Keratinocyte (primary cell): ENCODE results near the gene LRRC58.

Experiments used
- EZH2 ChIP-seq: IDR thresholded peaks from one replicate; pipeline ENCODE4 v1.6.1; 2012; ENCODE audit warnings: inconsistent platforms, mild to moderate bottlenecking, low read length, moderate library complexity
- TF ChIP-seq, protein P1 (sequence below), 3 experiments: IDR thresholded peaks in 1 of 3; conservative IDR thresholded peaks in 1 of 3; optimal IDR thresholded peaks in 1 of 3; 2 replicates in 2 of 3; 3 replicates in 1 of 3; pipeline versions ENCODE3 to v1.5.1; 2011; ENCODE audit warnings: low read length in 3 of 3, mild to moderate bottlenecking in 3 of 3, moderate library complexity in 2 of 3, control low read depth in 1 of 3, inconsistent platforms in 1 of 3; ENCODE audit not compliant: insufficient read depth in 2 of 3; ENCODE audit errors: extremely low read depth in 1 of 3

DNA sequence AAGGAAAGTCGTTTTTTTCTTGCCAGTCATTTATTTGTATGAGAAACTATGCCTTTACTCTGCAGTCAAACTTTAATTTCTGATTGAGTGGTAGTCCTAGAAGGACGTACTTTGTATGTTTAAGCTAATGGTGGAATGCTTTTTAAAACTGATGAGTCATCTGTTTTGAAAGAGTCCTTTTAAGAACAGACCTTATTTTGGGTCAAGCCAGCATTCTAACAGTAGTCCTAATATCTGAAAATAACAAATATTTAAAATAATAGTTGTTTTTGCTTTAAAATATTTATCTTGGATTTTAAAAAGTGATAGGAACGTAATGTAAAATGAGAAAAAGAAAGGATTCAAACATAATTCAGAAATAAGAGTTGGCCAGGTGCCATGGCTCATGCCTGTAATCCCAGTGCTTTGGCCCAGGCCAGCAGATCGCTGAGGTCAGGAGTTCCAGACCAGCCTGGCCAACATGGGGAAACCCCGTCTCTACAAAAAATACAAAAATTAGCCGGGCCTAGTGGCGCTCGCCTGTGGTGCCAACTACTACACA lies 1.3 kb upstream of the LRRC58 start:
- no peak for TF ChIP-seq EZH2
- TF ChIP-seq, protein P1, sequence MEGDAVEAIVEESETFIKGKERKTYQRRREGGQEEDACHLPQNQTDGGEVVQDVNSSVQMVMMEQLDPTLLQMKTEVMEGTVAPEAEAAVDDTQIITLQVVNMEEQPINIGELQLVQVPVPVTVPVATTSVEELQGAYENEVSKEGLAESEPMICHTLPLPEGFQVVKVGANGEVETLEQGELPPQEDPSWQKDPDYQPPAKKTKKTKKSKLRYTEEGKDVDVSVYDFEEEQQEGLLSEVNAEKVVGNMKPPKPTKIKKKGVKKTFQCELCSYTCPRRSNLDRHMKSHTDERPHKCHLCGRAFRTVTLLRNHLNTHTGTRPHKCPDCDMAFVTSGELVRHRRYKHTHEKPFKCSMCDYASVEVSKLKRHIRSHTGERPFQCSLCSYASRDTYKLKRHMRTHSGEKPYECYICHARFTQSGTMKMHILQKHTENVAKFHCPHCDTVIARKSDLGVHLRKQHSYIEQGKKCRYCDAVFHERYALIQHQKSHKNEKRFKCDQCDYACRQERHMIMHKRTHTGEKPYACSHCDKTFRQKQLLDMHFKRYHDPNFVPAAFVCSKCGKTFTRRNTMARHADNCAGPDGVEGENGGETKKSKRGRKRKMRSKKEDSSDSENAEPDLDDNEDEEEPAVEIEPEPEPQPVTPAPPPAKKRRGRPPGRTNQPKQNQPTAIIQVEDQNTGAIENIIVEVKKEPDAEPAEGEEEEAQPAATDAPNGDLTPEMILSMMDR (optimal IDR thresholded peaks at IDR 0.05 in 1 of 3, IDR thresholded peaks at IDR 0.05 in 1 of 3, conservative IDR thresholded peaks at IDR 0.05 in 1 of 3; ENCODE audit: extremely low read depth in 1 of 3, insufficient read depth in 2 of 3, low read length in 3 of 3) = no peak
